Neural cell (in vitro differentiated cells): ENCODE measurements around the gene CDK7. TPM values are rescaled to one million over a fixed set of nuclear protein-coding genes. Genes with fewer than 3 reads are reported as not detected.

Source experiments
- H2AFZ ChIP-seq: fragments of 200-600, 300-800 bp; sonication (generic), shearing (Covaris generic); 2 replicates; pipeline ENCODE4 v1.6.0; 2014; ENCODE audit warnings: low read depth, mild to moderate bottlenecking, antibody characterized with exemption, low read length, moderate library complexity
- H3F3A ChIP-seq: fragments of 200-600 bp; shearing (Covaris generic); 2 replicates; pipeline ENCODE4 v1.6.1; 2016; ENCODE audit warnings: mild to moderate bottlenecking, moderate library complexity, mixed read lengths, antibody characterized with exemption, low read length; ENCODE audit not compliant: insufficient read depth, poor library complexity, severe bottlenecking
- H3K27ac ChIP-seq: fragments of 200-600, 300-800 bp; sonication (generic), shearing (Covaris generic); 2 replicates; pipeline ENCODE4 v1.5.1; 2014; ENCODE audit warnings: mild to moderate bottlenecking, low read length, moderate library complexity
- H3K27me3 ChIP-seq: fragments of 300-800, 200-600 bp; sonication (generic), shearing (Covaris generic); 2 replicates; pipeline ENCODE4 v1.6.0; 2014; ENCODE audit warnings: mild to moderate bottlenecking, low read depth, low read length, moderate library complexity; ENCODE audit not compliant: insufficient read depth
- H3K36me3 ChIP-seq: fragments of 300-800, 200-600 bp; sonication (generic), shearing (Covaris generic); 2 replicates; pipeline ENCODE4 v1.5.1; 2014; ENCODE audit warnings: mild to moderate bottlenecking, antibody characterized with exemption, low read length, moderate library complexity; ENCODE audit not compliant: insufficient read depth
- H3K4me2 ChIP-seq: fragments of 300-800, 200-600 bp; sonication (generic), shearing (Covaris generic); 2 replicates; pipeline ENCODE4 v1.6.0; 2014; ENCODE audit warnings: mild to moderate bottlenecking, low read length
- H3K4me3 ChIP-seq: fragments of 300-800, 200-600 bp; sonication (generic), shearing (Covaris generic); 2 replicates; pipeline ENCODE4 v1.5.1; 2014; ENCODE audit warnings: mild to moderate bottlenecking, low read length, moderate library complexity
- H3K79me2 ChIP-seq: fragments of 200-600 bp; shearing (Covaris generic); replicated peaks from 2 replicates; pipeline ENCODE4 v1.6.0; 2014; ENCODE audit warnings: mild to moderate bottlenecking, low read length, moderate library complexity; ENCODE audit not compliant: insufficient read depth
- H3K9ac ChIP-seq: fragments of 300-800, 200-600 bp; sonication (generic), shearing (Covaris generic); 2 replicates; pipeline ENCODE4 v1.6.1; 2016; ENCODE audit warnings: mild to moderate bottlenecking, low read length, mixed read lengths
- H3K9me2 ChIP-seq: fragments of 200-600 bp; shearing (Covaris generic); 2 replicates; pipeline ENCODE4 v1.6.1; 2016; ENCODE audit warnings: mild to moderate bottlenecking, low read length, mixed read lengths; ENCODE audit not compliant: insufficient read depth
- H3K9me3 ChIP-seq: fragments of 200-600, 300-800 bp; sonication (generic), shearing (Covaris generic); 2 replicates; pipeline ENCODE4 v1.6.1; 2016; ENCODE audit warnings: mild to moderate bottlenecking, mixed run types, low read length, moderate library complexity, mixed read lengths
- H4K20me1 ChIP-seq: fragments of 200-600 bp; shearing (Covaris generic); 2 replicates; pipeline ENCODE4 v1.6.1; 2016; ENCODE audit warnings: mild to moderate bottlenecking, mixed run types; ENCODE audit not compliant: insufficient read depth
- CTCF ChIP-seq: fragments of 450-650 bp; IDR thresholded peaks from 2 replicates; pipeline ENCODE4 v1.5.1; 2014; ENCODE audit warnings: antibody characterized with exemption, mild to moderate bottlenecking, moderate library complexity; ENCODE audit not compliant: poor library complexity, severe bottlenecking
- EP300 ChIP-seq: fragments of 450-650 bp; conservative IDR thresholded peaks from 2 replicates; pipeline ENCODE4 v1.6.1; 2014; ENCODE audit warnings: antibody characterized with exemption, mild to moderate bottlenecking, moderate library complexity; ENCODE audit not compliant: poor library complexity, severe bottlenecking
- EZH2 ChIP-seq: fragments of 200-600, 300-800 bp; shearing (Covaris generic), sonication (generic); IDR thresholded peaks from 2 replicates; pipeline ENCODE4 v1.6.1; 2014; ENCODE audit warnings: antibody characterized with exemption, low read length, borderline replicate concordance, mild to moderate bottlenecking; ENCODE audit not compliant: insufficient read depth, poor library complexity, severe bottlenecking
- MXI1 ChIP-seq: fragments of 450-650 bp; conservative IDR thresholded peaks from 2 replicates; pipeline ENCODE4 v1.6.1; 2014; ENCODE audit warnings: antibody characterized with exemption, mild to moderate bottlenecking; ENCODE audit not compliant: poor library complexity, severe bottlenecking
- POLR2AphosphoS5 ChIP-seq: IDR thresholded peaks from 2 replicates; pipeline ENCODE4 v1.6.1; 2012
- RAD21 ChIP-seq: fragments of 450-650 bp; conservative IDR thresholded peaks from 2 replicates; pipeline ENCODE4 v1.6.1; 2014; ENCODE audit warnings: antibody characterized with exemption, mild to moderate bottlenecking, moderate library complexity
- REST ChIP-seq: IDR thresholded peaks from 2 replicates; pipeline ENCODE4 v1.6.1; 2012; ENCODE audit warnings: borderline replicate concordance
- SMC3 ChIP-seq: fragments of 450-650 bp; conservative IDR thresholded peaks from 2 replicates; pipeline ENCODE4 v1.6.1; 2014; ENCODE audit warnings: antibody characterized with exemption, mild to moderate bottlenecking, moderate library complexity; ENCODE audit not compliant: poor library complexity
- TAF1 ChIP-seq: IDR thresholded peaks from 2 replicates; pipeline ENCODE4 v1.6.1; 2012; ENCODE audit warnings: low read depth
- polyA plus RNA-seq: library from polyadenylated mRNA; depleted of rRNA; stranded (reverse); fragments of >200 nt; gene quantifications from 2 replicates; pipeline ENCODE4 v1.2.3, GENCODE V29; 2014

The CDK7 gene
- polyA plus RNA-seq, 1 donor from 2014 or later, result 44.2 TPM

DNA sequence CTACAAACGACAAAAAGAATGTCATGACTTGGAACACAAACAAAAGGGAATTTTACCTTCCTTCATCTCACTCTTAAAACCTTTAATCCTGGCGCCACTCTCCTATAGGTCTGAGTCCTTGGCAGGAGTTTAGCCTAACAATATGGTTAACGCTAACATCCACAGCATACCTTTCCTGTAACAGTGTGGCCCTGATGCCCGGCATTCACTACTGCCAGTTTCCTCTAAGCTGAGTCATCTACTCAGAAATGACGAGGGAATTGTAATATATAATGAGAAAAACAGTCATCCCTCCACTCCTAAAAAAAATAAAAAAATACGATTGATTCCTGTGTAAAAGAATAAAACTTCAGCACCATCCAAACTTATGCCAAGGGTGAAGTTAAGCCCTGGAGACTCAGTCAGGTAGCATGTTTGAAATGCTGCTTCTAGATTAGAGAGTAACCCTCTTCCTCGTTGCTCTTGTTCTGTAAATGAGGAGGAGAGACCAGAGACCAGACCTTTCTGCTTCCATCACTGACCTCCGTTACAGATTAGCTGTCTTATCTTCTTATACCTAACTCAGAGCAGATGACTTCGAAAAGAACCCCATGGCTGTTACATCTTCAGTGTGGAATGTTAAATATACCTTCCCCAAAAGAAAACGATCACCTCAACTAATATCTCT lies 60.5 kb downstream of the CDK7 start:
- Histone ChIP-seq H3K27ac (no peak overlapping the region), H3K4me3 (no peak overlapping the region), H3K9ac (no peak overlapping the region), H3K36me3 (no peaks in the 10 kb centered on the region), H3K4me2 (no peak overlapping the region), H3F3A (no peaks in the 10 kb centered on the region), H3K9me3 (no peaks in the 10 kb centered on the region), H3K9me2 (no peaks in the 10 kb centered on the region), H4K20me1 (no peaks in the 10 kb centered on the region), H3K27me3 (no peaks in the 10 kb centered on the region), H3K79me2 (no peaks in the 10 kb centered on the region), H2AFZ (no peak overlapping the region)
- no peak for TF ChIP-seq SMC3
- TF ChIP-seq RAD21, result no peak
- no peak for TF ChIP-seq TAF1
- TF ChIP-seq CTCF, result no peak
- TF ChIP-seq EZH2, result no peak
- TF ChIP-seq POLR2AphosphoS5, result no peak

- Histone ChIP-seq H3K4me3 (no peak overlapping the region), H3F3A (no peaks in the 10 kb centered on the region), H3K27ac (no peak overlapping the region), H4K20me1 (no peaks in the 10 kb centered on the region), H3K27me3 (no peaks in the 10 kb centered on the region), H3K9ac (no peak overlapping the region), H3K79me2 (no peaks in the 10 kb centered on the region), H3K9me3 (no peaks in the 10 kb centered on the region), H3K36me3 (no peaks in the 10 kb centered on the region), H3K9me2 (no peaks in the 10 kb centered on the region), H2AFZ (no peak overlapping the region), H3K4me2 (no peak overlapping the region)
- TF ChIP-seq EZH2 (no peak), POLR2AphosphoS5 (no peak), SMC3 (no peak), CTCF (no peak), RAD21 (no peak), MXI1 (no peak), EP300 (no peak), TAF1 (no peak), REST (no peak)
These were observed 64.9 kb downstream of the CDK7 start for GRCh38 chr5:69299625-69300024.
